ENCODE results near the gene SELENOM.

SELENOM gene

GRCh38 chr22:31092161-31092560 is 15.2 kb downstream of the SELENOM start:
- in situ Hi-C loops (cut with MboI; ENCODE audit: low sequenced_read_pairs), result no loop called here

GRCh38 chr22:31091106-31091975 is 16.0 kb downstream of the SELENOM start:
- in situ Hi-C loops (cut with MboI; ENCODE audit: low sequenced_read_pairs), result no loop called here

GRCh38 chr22:31090217-31091085 is 16.9 kb downstream of the SELENOM start:
- in situ Hi-C loops (cut with MboI; ENCODE audit: low sequenced_read_pairs), result no loop called here

GRCh38 chr22:31089160-31090100 is 17.9 kb downstream of the SELENOM start:
- in situ Hi-C loops (cut with MboI; ENCODE audit: low sequenced_read_pairs), result no loop called here

GRCh38 chr22:31088233-31088986 is 19.0 kb downstream of the SELENOM start:
- in situ Hi-C loops (cut with MboI; ENCODE audit: low sequenced_read_pairs), result no loop called here

GRCh38 chr22:31087744-31088215 is 19.6 kb downstream of the SELENOM start:
- in situ Hi-C loops (cut with MboI; ENCODE audit: low sequenced_read_pairs), result no loop called here

GRCh38 chr22:31086703-31087330 is 20.6 kb downstream of the SELENOM start:
- in situ Hi-C loops (cut with MboI; ENCODE audit: low sequenced_read_pairs), result no loop called here

GRCh38 chr22:31085928-31086327 is 21.4 kb downstream of the SELENOM start:
- in situ Hi-C loops (cut with MboI; ENCODE audit: low sequenced_read_pairs), result no loop called here

GRCh38 chr22:31085493-31085824 is 21.9 kb downstream of the SELENOM start:
- in situ Hi-C loops (cut with MboI; ENCODE audit: low sequenced_read_pairs), result no loop called here

- in situ Hi-C loops (cut with MboI; ENCODE audit: low sequenced_read_pairs), result no loop called here
These were observed 22.4 kb downstream of the SELENOM start for GRCh38 chr22:31084811-31085492.

- in situ Hi-C loops (cut with MboI; ENCODE audit: low sequenced_read_pairs), result no loop called here
These were observed 23.2 kb downstream of the SELENOM start for GRCh38 chr22:31083923-31084810.

- in situ Hi-C loops (cut with MboI; ENCODE audit: low sequenced_read_pairs), result no loop called here
These were observed 24.0 kb downstream of the SELENOM start for GRCh38 chr22:31083377-31083768.

- in situ Hi-C loops (cut with MboI; ENCODE audit: low sequenced_read_pairs), result no loop called here
These were observed 24.6 kb downstream of the SELENOM start for GRCh38 chr22:31082606-31083376.

- in situ Hi-C loops (cut with MboI; ENCODE audit: low sequenced_read_pairs), result no loop called here
These were observed 25.3 kb downstream of the SELENOM start for GRCh38 chr22:31081963-31082605.

GRCh38 chr22:31080848-31081649 is 26.3 kb downstream of the SELENOM start, which contains the start of gene SMTN:
Gene SMTN (plus strand): TSS chr22:31081318. CDS start chr22:31083259, 1,941 bp downstream.
- in situ Hi-C loops (cut with MboI; ENCODE audit: low sequenced_read_pairs), result no loop called here

Data from HL-60/S4 treated with retinoic acid at 250 ng/mL for 4 days and 3 days (cell line).